ENCODE results near the gene RBM28. TPM values are rescaled to one million over a fixed set of nuclear protein-coding genes. Genes with fewer than 3 reads are reported as not detected.
A peak's percentile ranks its signal among the peaks of the same experiment; 100 is the strongest.

Gene RBM28
- total RNA-seq, 1 experiment from 2014 or later: 63.8 TPM

DNA sequence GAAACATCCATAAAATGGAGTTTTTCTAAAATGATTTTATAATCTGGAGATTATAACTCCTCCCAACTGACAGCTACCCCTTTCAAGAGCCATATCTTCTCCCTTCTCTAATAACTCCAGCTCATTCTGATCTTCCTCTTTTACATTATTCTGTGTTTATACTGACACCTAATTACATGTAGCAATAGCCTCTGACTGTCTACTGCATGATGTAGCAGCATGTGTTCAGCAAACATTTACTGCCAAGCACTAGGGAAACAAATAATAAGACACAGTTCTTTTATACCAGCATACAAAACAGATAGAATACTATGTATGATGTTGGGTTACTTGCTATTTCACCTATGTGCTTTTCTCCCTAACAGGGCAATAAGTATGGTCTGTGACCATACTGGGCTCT is 20.7 kb downstream of the RBM28 start:
- BruUV-seq (replicated peaks): no TSS peak
- Mint-ChIP-seq H3K4me3 (ENCODE audit: unreplicated experiment) (no peak overlapping the region), H3K36me3 (ENCODE audit: insufficient read depth, unreplicated experiment) (peaks cover 93% of the 10 kb centered on the region), H3K4me1 (ENCODE audit: insufficient read depth, unreplicated experiment) (no peaks in the 10 kb centered on the region), H3K27ac (ENCODE audit: low read depth, unreplicated experiment) (no peak overlapping the region), H3K27me3 (ENCODE audit: insufficient read depth, unreplicated experiment) (no peaks in the 10 kb centered on the region), H3K9me3 (ENCODE audit: unreplicated experiment) (no peaks in the 10 kb centered on the region)
- no peak for DNase-seq (ENCODE audit: unreplicated experiment)
- CTCF ChIA-PET: interaction anchor here (0.6 to 2.5 kb wide), 10 partner anchors 11 to 376 kb away, joined by 3 to 11 read pairs (median 5); no protein-coding TSS in a partner anchor
- POLR2A ChIA-PET: no interaction called here
- intact Hi-C loops (cut with micrococcal nuclease): loop anchor here (5.0 kb wide), 1 partner anchor 186 kb away; no protein-coding TSS in a partner anchor
- TF ChIP-seq, protein P1, sequence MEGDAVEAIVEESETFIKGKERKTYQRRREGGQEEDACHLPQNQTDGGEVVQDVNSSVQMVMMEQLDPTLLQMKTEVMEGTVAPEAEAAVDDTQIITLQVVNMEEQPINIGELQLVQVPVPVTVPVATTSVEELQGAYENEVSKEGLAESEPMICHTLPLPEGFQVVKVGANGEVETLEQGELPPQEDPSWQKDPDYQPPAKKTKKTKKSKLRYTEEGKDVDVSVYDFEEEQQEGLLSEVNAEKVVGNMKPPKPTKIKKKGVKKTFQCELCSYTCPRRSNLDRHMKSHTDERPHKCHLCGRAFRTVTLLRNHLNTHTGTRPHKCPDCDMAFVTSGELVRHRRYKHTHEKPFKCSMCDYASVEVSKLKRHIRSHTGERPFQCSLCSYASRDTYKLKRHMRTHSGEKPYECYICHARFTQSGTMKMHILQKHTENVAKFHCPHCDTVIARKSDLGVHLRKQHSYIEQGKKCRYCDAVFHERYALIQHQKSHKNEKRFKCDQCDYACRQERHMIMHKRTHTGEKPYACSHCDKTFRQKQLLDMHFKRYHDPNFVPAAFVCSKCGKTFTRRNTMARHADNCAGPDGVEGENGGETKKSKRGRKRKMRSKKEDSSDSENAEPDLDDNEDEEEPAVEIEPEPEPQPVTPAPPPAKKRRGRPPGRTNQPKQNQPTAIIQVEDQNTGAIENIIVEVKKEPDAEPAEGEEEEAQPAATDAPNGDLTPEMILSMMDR (IDR thresholded peaks at IDR 0.05; ENCODE audit: unreplicated experiment): no peak

DNA sequence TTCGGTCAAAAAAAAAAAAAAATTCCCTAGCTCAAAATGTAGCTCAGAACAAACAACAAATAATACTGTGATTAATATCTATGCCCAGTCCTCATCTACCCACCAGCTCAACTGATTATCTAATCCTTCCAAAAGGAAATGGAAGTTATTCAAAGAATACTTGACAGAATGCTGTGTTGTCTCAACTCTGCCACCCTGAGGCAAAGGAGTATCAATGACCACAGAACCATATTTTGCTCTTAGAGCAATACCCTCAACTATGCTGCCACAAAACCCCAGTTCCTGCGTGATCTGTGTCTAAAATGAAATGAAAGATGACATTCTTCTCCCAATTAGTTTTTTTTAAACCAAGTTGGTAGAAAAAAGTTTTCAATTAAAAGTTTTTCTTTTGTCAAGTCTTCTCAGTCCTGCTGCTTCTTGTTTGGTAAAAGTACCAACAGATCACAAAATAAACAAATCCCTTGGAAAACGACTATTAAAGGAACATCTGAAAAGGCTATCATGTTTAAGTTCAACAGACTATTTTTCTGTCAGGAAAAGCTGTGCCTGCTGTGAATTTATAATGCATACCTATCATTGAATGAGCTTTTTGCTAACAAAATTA is 21.6 kb downstream of the RBM28 start:
- POLR2A ChIA-PET: interaction anchor here (1.2 kb wide), 1 partner anchor 55 kb away, joined by 4 read pairs; no protein-coding TSS in a partner anchor
- intact Hi-C loops (cut with micrococcal nuclease): loop anchor here (1.0 to 5.0 kb wide), 2 partner anchors 105 to 185 kb away; no protein-coding TSS in a partner anchor
- CTCF ChIA-PET: interaction anchor here (0.6 to 2.5 kb wide), 22 partner anchors 9 to 1708 kb away, joined by 3 to 11 read pairs (median 4); no protein-coding TSS in a partner anchor

DNA sequence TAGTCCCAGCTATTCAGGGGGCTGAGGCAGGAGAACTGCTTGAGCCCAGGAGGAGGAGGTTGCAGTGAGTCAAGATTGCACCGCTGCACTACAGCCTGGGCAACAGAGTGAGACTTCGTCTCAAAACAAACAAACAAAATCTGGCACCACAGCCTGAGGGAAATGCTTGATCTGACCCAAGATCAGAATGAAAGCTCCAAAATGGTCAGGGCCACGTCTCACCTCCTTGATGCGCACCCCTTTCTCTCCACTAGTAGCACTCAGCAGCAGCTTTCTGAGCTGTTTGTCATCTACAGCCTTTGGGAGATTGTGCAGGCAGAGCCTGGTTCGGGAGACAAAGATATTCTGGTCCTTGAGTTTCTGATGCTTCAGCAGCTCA is 22.7 kb downstream of the RBM28 start:
- no peaks in the 10 kb centered on the region for H3K27me3 Mint-ChIP-seq (ENCODE audit: insufficient read depth, unreplicated experiment)
- H3K4me1 Mint-ChIP-seq (ENCODE audit: insufficient read depth, unreplicated experiment): no peaks in the 10 kb centered on the region
- ChIA-PET POLR2A (no interaction called here), CTCF (interaction anchor here (0.6 to 2.5 kb wide), 7 partner anchors 14 to 613 kb away, joined by 3 to 10 read pairs (median 4); no protein-coding TSS in a partner anchor)
- H3K4me3 Mint-ChIP-seq (ENCODE audit: unreplicated experiment): no peak overlapping the region
- no peak overlapping the region for H3K27ac Mint-ChIP-seq (ENCODE audit: low read depth, unreplicated experiment)
- H3K36me3 Mint-ChIP-seq (ENCODE audit: insufficient read depth, unreplicated experiment): peaks cover 94% of the 10 kb centered on the region
- no peaks in the 10 kb centered on the region for H3K9me3 Mint-ChIP-seq (ENCODE audit: unreplicated experiment)
- intact Hi-C loops (cut with micrococcal nuclease): loop anchor here (5.0 kb wide), 1 partner anchor 184 kb away; no protein-coding TSS in a partner anchor
- BruUV-seq (replicated peaks): no TSS peak
- DNase-seq (ENCODE audit: unreplicated experiment): no peak
- TF ChIP-seq, protein P1 (IDR thresholded peaks at IDR 0.05; ENCODE audit: unreplicated experiment): no peak

More for the DNA sequence above, 21.6 kb downstream of the RBM28 start:
- TF ChIP-seq, protein P1 (IDR thresholded peaks at IDR 0.05; ENCODE audit: unreplicated experiment): peak; percentile 49
- no peaks in the 10 kb centered on the region for H3K4me1 Mint-ChIP-seq (ENCODE audit: insufficient read depth, unreplicated experiment)
- BruUV-seq (replicated peaks): no TSS peak
- peaks cover 94% of the 10 kb centered on the region for H3K36me3 Mint-ChIP-seq (ENCODE audit: insufficient read depth, unreplicated experiment)
- no peaks in the 10 kb centered on the region for H3K9me3 Mint-ChIP-seq (ENCODE audit: unreplicated experiment)
- peak; percentile 56 for DNase-seq (ENCODE audit: unreplicated experiment)
- H3K27me3 Mint-ChIP-seq (ENCODE audit: insufficient read depth, unreplicated experiment): no peaks in the 10 kb centered on the region
- no peak overlapping the region for H3K4me3 Mint-ChIP-seq (ENCODE audit: unreplicated experiment)
- no peak overlapping the region for H3K27ac Mint-ChIP-seq (ENCODE audit: low read depth, unreplicated experiment)

DNA sequence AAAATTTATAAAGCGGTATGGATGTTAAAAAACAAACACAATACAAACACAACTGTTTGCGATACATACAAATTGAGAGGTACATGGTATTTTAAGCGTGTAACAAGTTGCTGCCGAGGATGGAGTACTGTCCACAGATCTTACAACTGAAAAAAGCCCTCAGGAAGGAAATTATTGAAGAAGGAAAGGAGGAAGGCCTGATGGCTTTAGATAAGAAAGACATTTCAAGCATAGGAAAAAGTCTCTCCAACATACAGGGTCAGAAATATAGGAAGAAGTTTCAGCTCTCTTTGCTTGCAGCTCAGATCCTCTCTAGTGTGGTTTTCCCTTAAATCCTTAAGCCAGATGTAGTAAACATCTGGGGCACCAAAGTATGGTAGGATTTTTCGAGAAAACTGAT is 25.0 kb downstream of the RBM28 start:
- Mint-ChIP-seq H3K9me3 (ENCODE audit: unreplicated experiment) (no peaks in the 10 kb centered on the region), H3K4me3 (ENCODE audit: unreplicated experiment) (no peak overlapping the region), H3K36me3 (ENCODE audit: insufficient read depth, unreplicated experiment) (peaks cover 95% of the 10 kb centered on the region), H3K4me1 (ENCODE audit: insufficient read depth, unreplicated experiment) (no peaks in the 10 kb centered on the region), H3K27ac (ENCODE audit: low read depth, unreplicated experiment) (no peak overlapping the region), H3K27me3 (ENCODE audit: insufficient read depth, unreplicated experiment) (no peaks in the 10 kb centered on the region)
- no peak for DNase-seq (ENCODE audit: unreplicated experiment)
- no TSS peak for BruUV-seq (replicated peaks)
- intact Hi-C loops (cut with micrococcal nuclease): no loop called here
- POLR2A ChIA-PET: no interaction called here
- TF ChIP-seq, protein P1 (IDR thresholded peaks at IDR 0.05; ENCODE audit: unreplicated experiment): no peak
- CTCF ChIA-PET: interaction anchor here (0.6 to 1.2 kb wide), 2 partner anchors 40 to 184 kb away, joined by 3 read pairs; no protein-coding TSS in a partner anchor

All from MCF 10A (cell line).